GM18861 (cell line): ENCODE results near the gene OGDH.

Experiments
- ATAC-seq: cut with Tn5 transposase; IDR thresholded peaks from one replicate; pipeline ENCODE4 v1.9.1; 2021; ENCODE audit not compliant: unreplicated experiment

Gene OGDH

GRCh38 chr7:44637788-44638594 is 31.6 kb downstream of the OGDH start:
- ATAC-seq: peak; percentile 42

DNA sequence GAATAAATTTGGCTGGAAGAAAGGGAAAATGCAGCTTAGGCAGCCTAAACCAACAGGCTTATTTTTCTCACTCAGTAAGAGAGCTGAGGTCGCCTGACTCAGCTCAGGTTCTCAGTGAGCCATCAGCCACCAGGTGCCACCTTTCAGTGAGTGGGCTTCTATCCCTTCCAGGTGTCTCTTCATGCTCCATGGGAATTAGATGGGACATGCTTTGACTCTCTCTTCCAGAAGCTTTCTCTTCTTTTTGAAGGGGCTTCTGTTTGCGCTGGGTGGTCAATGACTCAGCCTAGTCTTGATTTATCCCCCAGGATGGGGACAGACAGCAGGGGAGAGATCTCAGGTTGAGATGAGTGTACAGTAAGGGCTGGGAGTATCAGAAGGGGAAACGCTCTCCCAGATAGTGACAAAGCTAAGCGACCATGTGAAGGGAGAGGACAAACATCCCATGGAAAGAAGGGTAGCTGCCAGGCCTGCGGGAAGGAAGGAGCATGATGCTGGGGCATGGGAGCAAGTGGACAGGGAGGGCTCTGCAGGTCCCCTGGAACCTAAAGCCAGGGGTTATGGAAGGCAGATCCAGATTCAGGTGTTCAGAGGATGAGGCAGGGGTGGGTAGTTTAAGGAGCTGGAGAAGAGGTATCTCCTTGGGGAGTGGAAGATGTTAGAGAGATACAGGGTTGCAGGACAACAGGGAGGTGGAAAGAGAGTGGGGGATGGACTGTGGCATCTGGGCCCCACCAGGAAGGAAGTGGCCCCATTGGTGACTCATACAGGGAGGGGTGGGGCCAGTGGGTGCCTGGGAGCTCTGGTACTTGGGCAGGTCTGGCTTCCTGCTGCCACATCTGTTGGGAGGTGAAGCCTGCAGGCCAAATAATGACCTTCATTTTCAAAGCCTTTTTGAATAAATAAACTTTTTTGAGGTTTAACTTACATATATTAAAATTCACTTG is 32.5 kb downstream of the OGDH start:
- peak; percentile 53 for ATAC-seq

- ATAC-seq: no peak
Measured at GRCh38 chr7:44639671-44640321, 33.4 kb downstream of the OGDH start.

- no peak for ATAC-seq
Measured at GRCh38 chr7:44643206-44643605, 36.8 kb downstream of the OGDH start.

DNA sequence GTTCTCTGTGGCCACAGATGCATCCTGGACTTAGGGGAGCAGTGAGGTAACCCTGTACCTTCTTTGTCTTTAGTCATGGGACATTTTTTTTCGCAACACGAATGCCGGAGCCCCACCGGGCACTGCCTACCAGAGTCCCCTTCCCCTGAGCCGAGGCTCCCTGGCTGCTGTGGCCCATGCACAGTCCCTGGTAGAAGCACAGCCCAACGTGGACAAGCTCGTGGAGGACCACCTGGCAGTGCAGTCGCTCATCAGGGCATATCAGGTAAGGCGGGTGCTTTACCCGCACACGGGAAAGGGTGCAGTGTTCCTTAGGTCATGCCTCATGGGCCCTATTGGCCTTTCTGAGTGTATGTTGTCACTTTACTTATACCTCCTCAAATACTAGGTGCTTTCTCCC is 38.8 kb downstream of the OGDH start:
- ATAC-seq: no peak

GRCh38 chr7:44645696-44646095 is 39.3 kb downstream of the OGDH start:
- no peak for ATAC-seq

- ATAC-seq: no peak
Measured at GRCh38 chr7:44646176-44646920, 39.9 kb downstream of the OGDH start.

GRCh38 chr7:44646921-44647636 is 40.7 kb downstream of the OGDH start:
- ATAC-seq: no peak

DNA sequence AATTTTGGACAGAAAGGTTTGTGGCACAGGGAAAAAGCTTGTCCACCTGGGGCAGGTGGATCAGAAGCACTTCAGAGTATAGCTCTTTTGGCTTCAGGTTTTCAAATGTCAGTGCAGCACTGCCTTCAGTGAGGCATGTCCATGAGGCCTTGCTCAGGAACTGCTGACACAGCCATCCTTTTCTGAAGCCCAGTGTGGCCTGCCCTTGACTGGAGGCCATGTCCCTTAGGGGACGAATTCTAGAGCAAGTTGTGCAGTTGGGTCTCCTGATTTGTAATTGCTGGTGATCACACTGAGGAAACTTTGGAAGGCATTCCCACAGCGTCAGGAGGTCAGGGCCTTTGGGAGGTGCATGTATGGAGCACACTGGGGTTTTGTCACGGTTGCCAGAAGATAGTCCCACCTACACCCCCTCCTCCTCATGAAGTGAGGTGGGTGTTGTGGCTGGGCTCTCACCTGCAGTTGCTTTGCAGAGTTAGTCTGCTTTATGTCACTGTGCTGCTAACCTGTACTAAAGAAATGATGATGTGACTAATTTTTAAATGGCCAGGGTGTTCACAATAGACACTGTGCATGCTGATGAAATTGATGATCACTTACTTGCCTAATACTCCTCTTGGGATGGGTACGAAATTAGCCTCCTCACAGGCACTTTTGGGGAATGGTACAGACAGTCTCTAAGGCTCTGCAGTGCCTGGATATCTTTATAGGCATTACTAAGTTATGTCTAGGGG is 41.7 kb downstream of the OGDH start:
- no peak for ATAC-seq

GRCh38 chr7:44650242-44650641 is 43.8 kb downstream of the OGDH start:
- no peak for ATAC-seq

- ATAC-seq: no peak
Measured at GRCh38 chr7:44650772-44651171, 44.3 kb downstream of the OGDH start.

DNA sequence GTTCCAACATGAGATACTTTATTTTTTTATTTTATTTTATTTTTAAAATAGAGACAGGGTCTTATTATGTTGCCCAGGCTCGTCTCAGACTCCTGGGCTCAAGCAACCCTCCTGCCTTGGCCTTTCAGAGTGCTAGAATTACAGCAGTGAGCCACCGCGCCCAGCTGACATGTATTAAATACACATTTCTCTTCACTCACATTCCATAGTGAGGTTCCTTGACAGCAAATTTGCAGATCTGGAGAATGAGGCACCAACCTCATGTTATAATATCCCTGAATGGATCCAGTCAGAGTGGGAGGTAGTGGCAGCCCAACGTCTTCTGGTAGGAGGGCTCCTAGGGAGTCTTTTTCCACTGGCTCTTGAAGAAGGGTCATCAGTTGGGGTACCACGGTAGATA is 46.1 kb downstream of the OGDH start:
- ATAC-seq: no peak

DNA sequence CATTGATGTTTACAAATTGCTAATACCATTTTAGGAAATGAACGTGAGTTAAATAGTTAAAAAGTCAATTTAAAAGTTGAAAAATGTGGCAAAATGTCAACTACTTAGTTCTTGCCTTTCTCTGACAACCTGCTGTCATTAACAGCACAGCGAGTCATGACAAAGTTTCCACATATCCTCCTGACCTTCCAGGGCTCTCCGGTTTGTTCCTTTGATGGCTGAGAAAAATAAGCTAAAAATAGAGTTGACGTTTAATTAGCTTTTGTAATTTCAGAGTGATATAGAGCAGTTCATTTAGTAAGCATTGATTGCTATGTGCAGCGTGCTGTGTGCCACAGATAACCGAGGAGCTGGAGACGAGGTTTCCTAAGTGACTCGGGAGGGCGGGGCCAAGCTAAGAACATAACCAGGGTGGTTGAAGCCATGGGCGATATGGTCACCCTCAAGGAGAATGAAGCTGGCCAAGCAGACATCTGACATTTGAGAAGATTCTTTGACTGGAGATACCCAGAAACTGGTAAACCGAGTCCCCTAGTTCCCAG is 47.9 kb downstream of the OGDH start:
- ATAC-seq: no peak

- ATAC-seq: no peak
Measured at GRCh38 chr7:44655341-44655740, 48.9 kb downstream of the OGDH start.

- no peak for ATAC-seq
Measured at GRCh38 chr7:44658979-44659378, 52.6 kb downstream of the OGDH start.

DNA sequence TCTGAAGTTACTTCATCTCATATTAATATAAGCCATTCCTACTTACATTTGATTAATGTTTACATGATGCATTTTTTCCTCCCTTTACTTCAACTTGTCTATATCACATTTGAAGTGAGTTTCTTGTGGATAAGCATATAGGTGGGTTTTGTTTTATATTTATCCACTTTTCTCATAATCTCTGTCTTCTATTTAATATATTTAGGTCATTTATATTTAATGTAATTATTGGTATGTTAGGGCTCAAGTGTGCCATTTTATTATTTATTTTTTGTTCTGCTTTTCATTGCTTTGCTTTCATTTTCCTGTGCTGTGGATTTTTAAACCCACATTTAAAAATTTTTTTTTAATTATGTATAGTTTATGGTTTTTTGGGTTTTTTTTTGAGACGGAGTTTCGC is 54.8 kb downstream of the OGDH start:
- no peak for ATAC-seq

- ATAC-seq: no peak
Measured at GRCh38 chr7:44664780-44665461, 58.5 kb downstream of the OGDH start.

DNA sequence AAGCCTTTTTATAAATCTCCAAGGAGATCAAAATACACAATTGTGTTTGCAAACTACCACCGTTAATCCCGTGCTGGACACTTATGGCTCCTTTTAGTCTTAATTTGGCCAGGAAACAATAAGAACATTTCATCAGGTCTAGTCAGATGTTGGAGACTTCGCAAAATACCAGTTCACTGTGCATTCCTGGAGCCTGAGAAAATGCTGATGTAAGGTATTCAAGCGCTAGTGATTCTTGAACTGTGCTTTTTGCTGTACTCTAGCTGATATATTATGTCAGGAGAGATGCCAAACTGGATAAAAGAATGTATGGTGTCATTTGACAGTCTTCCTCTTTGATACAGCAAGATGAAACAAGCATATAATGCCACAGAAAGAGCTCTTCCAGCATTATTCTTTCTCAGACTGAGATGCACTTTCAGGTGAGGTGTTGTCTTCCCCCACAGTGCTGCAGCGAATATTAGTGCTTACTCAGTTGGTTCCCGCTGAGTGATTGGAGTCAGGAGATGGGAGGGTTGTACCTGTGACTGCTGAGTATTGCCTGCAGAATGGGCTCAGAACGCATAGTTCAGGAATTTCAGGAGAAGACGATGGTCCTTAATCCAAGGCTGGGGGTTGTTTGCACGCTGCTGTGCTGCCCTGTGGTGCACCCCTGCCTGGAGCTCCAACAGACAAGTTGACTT is 59.2 kb downstream of the OGDH start:
- ATAC-seq: no peak
